ENCODE measurements around the gene MLLT10. TPM values are rescaled to one million over a fixed set of nuclear protein-coding genes. Genes with fewer than 3 reads are reported as not detected.

The MLLT10 gene
- total and polyA plus RNA-seq, 9 of the 15 experiments (the other 6 are each of a cell fraction or from before 2014, with no cell fraction given), result 18.8 to 81.4 (median 64.2) TPM

DNA sequence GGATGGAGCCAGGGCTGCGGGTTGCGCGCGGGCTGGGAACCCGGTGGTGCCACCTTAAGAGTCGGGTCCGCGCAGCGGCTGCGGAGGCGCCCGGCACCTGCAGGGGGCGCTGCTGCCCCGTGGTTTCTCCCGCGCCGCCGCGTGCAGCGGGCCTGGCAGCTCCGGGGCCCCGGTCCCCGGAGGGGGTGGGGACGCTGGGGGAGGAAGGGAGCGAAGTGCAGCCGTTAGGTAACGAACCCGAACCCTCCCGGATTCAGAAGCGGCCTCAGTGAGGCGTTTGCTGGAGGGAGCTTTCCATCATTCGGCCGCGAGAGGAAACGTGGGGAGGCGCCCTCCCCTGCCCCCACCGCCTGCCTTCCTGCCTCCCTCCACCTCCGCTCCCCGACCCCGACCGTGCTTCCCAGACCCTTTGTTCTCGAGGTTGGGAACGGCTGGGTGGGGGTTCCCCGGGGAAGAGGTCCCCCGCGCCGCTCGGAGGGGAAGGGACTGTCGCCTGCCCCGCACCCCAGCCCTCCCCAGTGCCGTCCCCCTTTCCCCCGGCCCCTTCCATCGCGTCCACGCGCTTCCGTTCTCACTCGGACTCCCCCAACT lies 38.2 kb upstream of the MLLT10 start (continued):
- no peak for TF ChIP-seq TCF3 (CRISPR knock-in tag; IDR thresholded peaks at IDR 0.05)
- TF ChIP-seq, protein P1, sequence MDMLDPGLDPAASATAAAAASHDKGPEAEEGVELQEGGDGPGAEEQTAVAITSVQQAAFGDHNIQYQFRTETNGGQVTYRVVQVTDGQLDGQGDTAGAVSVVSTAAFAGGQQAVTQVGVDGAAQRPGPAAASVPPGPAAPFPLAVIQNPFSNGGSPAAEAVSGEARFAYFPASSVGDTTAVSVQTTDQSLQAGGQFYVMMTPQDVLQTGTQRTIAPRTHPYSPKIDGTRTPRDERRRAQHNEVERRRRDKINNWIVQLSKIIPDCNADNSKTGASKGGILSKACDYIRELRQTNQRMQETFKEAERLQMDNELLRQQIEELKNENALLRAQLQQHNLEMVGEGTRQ (CRISPR knock-in tag; IDR thresholded peaks at IDR 0.05), result no peak
- no peak for TF ChIP-seq RFX5 (IDR thresholded peaks at IDR 0.05; ENCODE audit: low read depth, low read length)
- no peak for TF ChIP-seq LEF1 (IDR thresholded peaks at IDR 0.05)
- TF ChIP-seq, protein P2, sequence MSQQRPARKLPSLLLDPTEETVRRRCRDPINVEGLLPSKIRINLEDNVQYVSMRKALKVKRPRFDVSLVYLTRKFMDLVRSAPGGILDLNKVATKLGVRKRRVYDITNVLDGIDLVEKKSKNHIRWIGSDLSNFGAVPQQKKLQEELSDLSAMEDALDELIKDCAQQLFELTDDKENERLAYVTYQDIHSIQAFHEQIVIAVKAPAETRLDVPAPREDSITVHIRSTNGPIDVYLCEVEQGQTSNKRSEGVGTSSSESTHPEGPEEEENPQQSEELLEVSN (IDR thresholded peaks at IDR 0.05; ENCODE audit: borderline replicate concordance in 1 of 2, extremely low read depth in 1 of 2, insufficient read depth in 1 of 2, insufficient read length in 1 of 2, low read depth in 1 of 2, low read length in 1 of 2, poor library complexity in 1 of 2, severe bottlenecking in 1 of 2), result peak; percentile 69 to 93
- TF ChIP-seq ZBTB1 (CRISPR knock-in tag; IDR thresholded peaks at IDR 0.05; ENCODE audit: borderline replicate concordance, low read depth), result no peak
- no peak for TF ChIP-seq RBM25 (IDR thresholded peaks at IDR 0.05; ENCODE audit: low read depth, low read length, severe bottlenecking)
- TF ChIP-seq ZNF507 (tag; conservative IDR thresholded peaks at IDR 0.05), result no peak
- TF ChIP-seq, protein P3, sequence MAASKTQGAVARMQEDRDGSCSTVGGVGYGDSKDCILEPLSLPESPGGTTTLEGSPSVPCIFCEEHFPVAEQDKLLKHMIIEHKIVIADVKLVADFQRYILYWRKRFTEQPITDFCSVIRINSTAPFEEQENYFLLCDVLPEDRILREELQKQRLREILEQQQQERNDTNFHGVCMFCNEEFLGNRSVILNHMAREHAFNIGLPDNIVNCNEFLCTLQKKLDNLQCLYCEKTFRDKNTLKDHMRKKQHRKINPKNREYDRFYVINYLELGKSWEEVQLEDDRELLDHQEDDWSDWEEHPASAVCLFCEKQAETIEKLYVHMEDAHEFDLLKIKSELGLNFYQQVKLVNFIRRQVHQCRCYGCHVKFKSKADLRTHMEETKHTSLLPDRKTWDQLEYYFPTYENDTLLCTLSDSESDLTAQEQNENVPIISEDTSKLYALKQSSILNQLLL (CRISPR knock-in tag; IDR thresholded peaks at IDR 0.05; ENCODE audit: borderline replicate concordance), result no peak
- no peak for TF ChIP-seq ZNF699 (CRISPR knock-in tag; IDR thresholded peaks at IDR 0.05; ENCODE audit: insufficient replicate concordance)
- TF ChIP-seq HDGF (IDR thresholded peaks at IDR 0.05), result no peak
- no peak for TF ChIP-seq MTA1 (IDR thresholded peaks at IDR 0.05; ENCODE audit: borderline replicate concordance)
- TF ChIP-seq, protein P4, sequence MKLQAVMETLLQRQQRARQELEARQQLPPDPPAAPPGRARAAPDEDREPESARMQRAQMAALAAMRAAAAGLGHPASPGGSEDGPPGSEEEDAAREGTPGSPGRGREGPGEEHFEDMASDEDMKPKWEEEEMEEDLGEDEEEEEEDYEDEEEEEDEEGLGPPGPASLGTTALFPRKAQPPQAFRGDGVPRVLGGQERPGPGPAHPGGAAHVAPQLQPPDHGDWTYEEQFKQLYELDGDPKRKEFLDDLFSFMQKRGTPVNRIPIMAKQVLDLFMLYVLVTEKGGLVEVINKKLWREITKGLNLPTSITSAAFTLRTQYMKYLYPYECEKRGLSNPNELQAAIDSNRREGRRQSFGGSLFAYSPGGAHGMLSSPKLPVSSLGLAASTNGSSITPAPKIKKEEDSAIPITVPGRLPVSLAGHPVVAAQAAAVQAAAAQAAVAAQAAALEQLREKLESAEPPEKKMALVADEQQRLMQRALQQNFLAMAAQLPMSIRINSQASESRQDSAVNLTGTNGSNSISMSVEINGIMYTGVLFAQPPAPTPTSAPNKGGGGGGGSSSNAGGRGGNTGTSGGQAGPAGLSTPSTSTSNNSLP (IDR thresholded peaks at IDR 0.05; ENCODE audit: borderline replicate concordance, low read depth, low read length), result no peak
- TF ChIP-seq, protein P5, sequence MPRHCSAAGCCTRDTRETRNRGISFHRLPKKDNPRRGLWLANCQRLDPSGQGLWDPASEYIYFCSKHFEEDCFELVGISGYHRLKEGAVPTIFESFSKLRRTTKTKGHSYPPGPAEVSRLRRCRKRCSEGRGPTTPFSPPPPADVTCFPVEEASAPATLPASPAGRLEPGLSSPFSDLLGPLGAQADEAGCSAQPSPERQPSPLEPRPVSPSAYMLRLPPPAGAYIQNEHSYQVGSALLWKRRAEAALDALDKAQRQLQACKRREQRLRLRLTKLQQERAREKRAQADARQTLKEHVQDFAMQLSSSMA (CRISPR knock-in tag; IDR thresholded peaks at IDR 0.05), result no peak
- TF ChIP-seq, protein P6, sequence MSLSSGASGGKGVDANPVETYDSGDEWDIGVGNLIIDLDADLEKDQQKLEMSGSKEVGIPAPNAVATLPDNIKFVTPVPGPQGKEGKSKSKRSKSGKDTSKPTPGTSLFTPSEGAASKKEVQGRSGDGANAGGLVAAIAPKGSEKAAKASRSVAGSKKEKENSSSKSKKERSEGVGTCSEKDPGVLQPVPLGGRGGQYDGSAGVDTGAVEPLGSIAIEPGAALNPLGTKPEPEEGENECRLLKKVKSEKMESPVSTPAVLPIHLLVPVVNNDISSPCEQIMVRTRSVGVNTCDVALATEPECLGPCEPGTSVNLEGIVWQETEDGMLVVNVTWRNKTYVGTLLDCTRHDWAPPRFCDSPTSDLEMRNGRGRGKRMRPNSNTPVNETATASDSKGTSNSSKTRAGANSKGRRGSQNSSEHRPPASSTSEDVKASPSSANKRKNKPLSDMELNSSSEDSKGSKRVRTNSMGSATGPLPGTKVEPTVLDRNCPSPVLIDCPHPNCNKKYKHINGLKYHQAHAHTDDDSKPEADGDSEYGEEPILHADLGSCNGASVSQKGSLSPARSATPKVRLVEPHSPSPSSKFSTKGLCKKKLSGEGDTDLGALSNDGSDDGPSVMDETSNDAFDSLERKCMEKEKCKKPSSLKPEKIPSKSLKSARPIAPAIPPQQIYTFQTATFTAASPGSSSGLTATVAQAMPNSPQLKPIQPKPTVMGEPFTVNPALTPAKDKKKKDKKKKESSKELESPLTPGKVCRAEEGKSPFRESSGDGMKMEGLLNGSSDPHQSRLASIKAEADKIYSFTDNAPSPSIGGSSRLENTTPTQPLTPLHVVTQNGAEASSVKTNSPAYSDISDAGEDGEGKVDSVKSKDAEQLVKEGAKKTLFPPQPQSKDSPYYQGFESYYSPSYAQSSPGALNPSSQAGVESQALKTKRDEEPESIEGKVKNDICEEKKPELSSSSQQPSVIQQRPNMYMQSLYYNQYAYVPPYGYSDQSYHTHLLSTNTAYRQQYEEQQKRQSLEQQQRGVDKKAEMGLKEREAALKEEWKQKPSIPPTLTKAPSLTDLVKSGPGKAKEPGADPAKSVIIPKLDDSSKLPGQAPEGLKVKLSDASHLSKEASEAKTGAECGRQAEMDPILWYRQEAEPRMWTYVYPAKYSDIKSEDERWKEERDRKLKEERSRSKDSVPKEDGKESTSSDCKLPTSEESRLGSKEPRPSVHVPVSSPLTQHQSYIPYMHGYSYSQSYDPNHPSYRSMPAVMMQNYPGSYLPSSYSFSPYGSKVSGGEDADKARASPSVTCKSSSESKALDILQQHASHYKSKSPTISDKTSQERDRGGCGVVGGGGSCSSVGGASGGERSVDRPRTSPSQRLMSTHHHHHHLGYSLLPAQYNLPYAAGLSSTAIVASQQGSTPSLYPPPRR (CRISPR knock-in tag; IDR thresholded peaks at IDR 0.05; ENCODE audit: borderline replicate concordance), result no peak
- no peak for TF ChIP-seq ARHGAP35 (IDR thresholded peaks at IDR 0.05; ENCODE audit: partially characterized antibody)
